GM23248 (cell line): ENCODE results near the gene PDE6D. TPM values are rescaled to one million over a fixed set of nuclear protein-coding genes. Genes with fewer than 3 reads are reported as not detected.

Experiments
- DNase-seq: peaks from one replicate; pipeline ENCODE4 v3.0.0-alpha.2; 2015
- H2AFZ ChIP-seq: fragments of 200-600 bp; sonication (generic); 2 replicates; pipeline ENCODE4 v1.6.1; 2016; ENCODE audit warnings: antibody characterized with exemption
- H3F3A ChIP-seq: fragments of 200-600 bp; sonication (generic); 2 replicates; pipeline ENCODE4 v1.6.1; 2016; ENCODE audit warnings: mild to moderate bottlenecking, antibody characterized with exemption, mixed run types; ENCODE audit not compliant: insufficient read depth
- H3K27ac ChIP-seq: fragments of 200-600 bp; sonication (generic); 2 replicates; pipeline ENCODE4 v1.5.1; 2016; ENCODE audit warnings: mild to moderate bottlenecking
- H3K27me3 ChIP-seq: fragments of 200-600 bp; sonication (generic); replicated peaks from 2 replicates; pipeline ENCODE4 v1.6.1; 2016; ENCODE audit warnings: mild to moderate bottlenecking; ENCODE audit not compliant: insufficient read depth
- H3K36me3 ChIP-seq: fragments of 200-600 bp; sonication (generic); 2 replicates; pipeline ENCODE4 v1.6.1; 2016; ENCODE audit warnings: low read depth, mild to moderate bottlenecking
- H3K4me1 ChIP-seq: fragments of 200-600 bp; sonication (generic); 2 replicates; pipeline ENCODE4 v1.6.1; 2016; ENCODE audit warnings: mild to moderate bottlenecking; ENCODE audit not compliant: insufficient read depth
- H3K4me2 ChIP-seq: fragments of 200-600 bp; sonication (generic); one replicate; pipeline ENCODE4 v1.6.1; 2016; ENCODE audit warnings: mild to moderate bottlenecking; ENCODE audit not compliant: unreplicated experiment
- H3K4me3 ChIP-seq: fragments of 200-600 bp; sonication (generic); 2 replicates; pipeline ENCODE4 v1.5.1; 2016; ENCODE audit warnings: mild to moderate bottlenecking
- H3K79me2 ChIP-seq: fragments of 200-600 bp; sonication (generic); 2 replicates; pipeline ENCODE4 v1.6.1; 2016; ENCODE audit warnings: mild to moderate bottlenecking; ENCODE audit not compliant: insufficient read depth
- H3K9ac ChIP-seq: fragments of 200-600 bp; sonication (generic); 2 replicates; pipeline ENCODE4 v1.6.1; 2016; ENCODE audit warnings: mild to moderate bottlenecking
- H3K9me2 ChIP-seq: fragments of 200-600 bp; sonication (generic); 2 replicates; pipeline ENCODE4 v1.6.1; 2016; ENCODE audit warnings: mixed run types, mild to moderate bottlenecking, moderate library complexity; ENCODE audit not compliant: insufficient read depth
- H3K9me3 ChIP-seq: fragments of 200-600 bp; sonication (generic); one replicate; pipeline ENCODE4 v1.6.1; 2017; ENCODE audit warnings: low read depth
- H4K20me1 ChIP-seq: fragments of 200-600 bp; sonication (generic); 2 replicates; pipeline ENCODE4 v1.6.0; 2016; ENCODE audit not compliant: insufficient read depth
- EZH2 ChIP-seq: fragments of 200-600 bp; sonication (generic); IDR thresholded peaks from 2 replicates; pipeline ENCODE4 v1.6.1; 2018; ENCODE audit warnings: antibody characterized with exemption, mild to moderate bottlenecking; ENCODE audit not compliant: insufficient read depth, poor library complexity, severe bottlenecking
- EZH2phosphoT487 ChIP-seq: fragments of 200-600 bp; sonication (generic); IDR thresholded peaks from 2 replicates; pipeline ENCODE4 v1.6.1; 2018; ENCODE audit warnings: antibody characterized with exemption, moderate library complexity, mild to moderate bottlenecking, low read depth; ENCODE audit not compliant: insufficient read depth
- WGBS, 2 experiments: methylation state at CpG; one replicate each; pipeline ENCODE4 v1.1.6; 2015 to 2017; ENCODE audit warnings: low lambda C conversion rate in 2 of 2, low coverage in 1 of 2; ENCODE audit errors: missing lambda C conversion rate in 2 of 2; 5-methylcytosine and 5-hydroxymethylcytosine counted together
- in situ Hi-C: fragments of 300-500 bp; cut with MboI; formaldehyde crosslinking; loops from 2 replicates; pipeline ENCODE4 v1.15.0; 2020
- polyA plus RNA-seq: library from polyadenylated mRNA; unstranded; fragments of >200 nt; fragmentation: Nextera tagmentation; extraction: Ambion mirVana; gene quantifications from 2 replicates; pipeline ENCODE4 v1.2.1, GENCODE V29; 2016
- total RNA-seq: library from RNA; depleted of rRNA; stranded (reverse); fragments of >200 nt; shearing (Covaris generic); gene quantifications from 2 replicates; pipeline ENCODE4 v1.2.3, GENCODE V29; 2014

Gene PDE6D
- total and polyA plus RNA-seq, 2 experiments from 2014 or later = 29.5 to 36.3 TPM

DNA sequence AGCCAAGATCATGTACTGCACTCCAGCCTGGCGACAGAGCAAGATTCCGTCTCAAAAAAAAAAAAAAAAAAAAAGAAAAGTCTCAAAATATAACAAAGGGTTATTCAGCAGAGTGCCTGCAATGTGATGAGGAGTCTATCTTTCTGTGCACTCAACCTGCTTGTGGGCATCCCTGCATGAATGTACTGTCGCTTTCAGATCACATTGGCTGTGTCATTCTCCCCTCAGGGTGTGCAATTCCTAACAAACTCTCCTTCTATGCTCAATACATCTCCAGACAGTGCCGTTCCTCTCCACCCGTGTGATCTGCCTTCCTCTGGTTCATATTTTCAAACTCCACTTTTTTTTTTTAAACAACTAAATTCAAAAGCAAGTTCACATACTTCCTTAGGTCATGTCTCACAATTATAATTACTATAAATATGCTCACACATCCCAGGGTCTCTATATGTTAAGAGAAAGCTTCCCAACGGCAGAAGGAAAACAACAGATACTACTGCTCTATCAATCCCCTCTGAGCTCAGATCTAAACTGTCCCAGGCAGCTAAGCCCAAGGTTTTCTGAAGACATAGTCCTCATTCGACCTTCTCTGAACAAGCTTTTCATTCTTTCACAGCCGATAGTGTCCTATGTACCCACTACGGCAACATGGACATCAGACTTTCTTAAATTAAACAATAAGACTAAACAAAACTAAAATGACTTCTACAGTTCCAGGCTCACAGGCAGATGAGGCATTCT is 37.5 kb downstream of the PDE6D start:
- Histone ChIP-seq H3K27me3 (no peaks in the 10 kb centered on the region), H3K9me3 (no peaks in the 10 kb centered on the region), H4K20me1 (no peaks in the 10 kb centered on the region), H3K79me2 (no peaks in the 10 kb centered on the region), H3F3A (no peaks in the 10 kb centered on the region), H3K4me1 (no peaks in the 10 kb centered on the region), H3K36me3 (no peaks in the 10 kb centered on the region), H3K27ac (no peak overlapping the region), H3K9me2 (no peaks in the 10 kb centered on the region), H3K9ac (no peak overlapping the region), H3K4me3 (no peak overlapping the region), H3K4me2 (no peak overlapping the region), H2AFZ (no peak overlapping the region)
- TF ChIP-seq EZH2phosphoT487 (no peak), EZH2 (no peak)
- WGBS, 2 experiments = 76 to 80% methylated on average over 7 to 9 of the region's 9 CpGs
- in situ Hi-C loops = no loop called here
- no peak for DNase-seq

DNA sequence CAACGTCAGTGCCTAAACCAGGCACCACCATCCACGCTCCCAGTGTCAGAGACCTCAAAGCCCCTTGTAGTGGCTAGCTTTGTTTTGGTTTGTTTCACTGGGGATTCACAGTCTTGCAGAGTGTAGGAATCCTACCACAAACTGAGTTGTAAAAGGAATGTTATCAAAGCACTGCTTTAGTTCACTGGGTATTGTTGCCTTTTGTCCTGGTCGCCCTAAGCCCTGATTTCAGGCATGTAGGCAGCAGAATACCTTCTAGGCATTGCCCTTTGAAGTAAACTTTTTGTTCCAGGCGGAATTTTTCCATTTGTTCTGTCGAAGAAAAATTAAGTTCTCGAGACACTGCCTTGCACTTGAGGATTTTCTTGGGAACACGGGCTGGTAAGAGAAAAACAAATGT is 43.3 kb downstream of the PDE6D start:
- no peaks in the 10 kb centered on the region for H3K79me2 ChIP-seq
- H3K36me3 ChIP-seq = no peaks in the 10 kb centered on the region
- H3F3A ChIP-seq = no peaks in the 10 kb centered on the region
- H4K20me1 ChIP-seq = no peaks in the 10 kb centered on the region
- in situ Hi-C loops = no loop called here
- TF ChIP-seq EZH2phosphoT487 (no peak), EZH2 (no peak)
- DNase-seq = no peak
- WGBS, 2 experiments = 94 to 98% methylated on average over 7 of the region's 7 CpGs
- no peaks in the 10 kb centered on the region for H3K9me3 ChIP-seq
- no peaks in the 10 kb centered on the region for H3K9me2 ChIP-seq
- no peak overlapping the region for H3K4me2 ChIP-seq
- H3K27me3 ChIP-seq = no peaks in the 10 kb centered on the region
- no peak overlapping the region for H3K4me3 ChIP-seq
- no peak overlapping the region for H2AFZ ChIP-seq
- no peak overlapping the region for H3K9ac ChIP-seq
- no peaks in the 10 kb centered on the region for H3K4me1 ChIP-seq
- no peak overlapping the region for H3K27ac ChIP-seq

DNA sequence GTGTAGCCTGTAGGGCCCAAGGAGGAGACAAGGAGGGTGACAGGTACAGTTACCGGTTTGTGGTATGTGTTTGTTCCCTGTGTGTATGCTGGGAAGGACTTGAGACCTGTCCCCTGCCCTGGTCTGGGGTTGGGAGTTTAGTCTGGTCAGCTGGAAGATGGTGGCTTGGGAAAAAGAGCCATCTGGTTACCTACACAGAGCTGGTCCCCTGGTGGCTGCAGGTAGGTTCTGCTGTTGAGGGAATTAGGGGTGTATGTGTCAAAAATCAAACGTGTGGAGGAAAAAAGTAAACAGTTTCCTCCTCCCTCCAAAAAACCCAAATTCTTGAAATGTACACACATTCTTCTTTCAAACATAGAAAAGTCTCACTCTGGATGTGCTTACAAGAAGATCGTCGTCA is 48.5 kb downstream of the PDE6D start:
- in situ Hi-C loops = no loop called here

DNA sequence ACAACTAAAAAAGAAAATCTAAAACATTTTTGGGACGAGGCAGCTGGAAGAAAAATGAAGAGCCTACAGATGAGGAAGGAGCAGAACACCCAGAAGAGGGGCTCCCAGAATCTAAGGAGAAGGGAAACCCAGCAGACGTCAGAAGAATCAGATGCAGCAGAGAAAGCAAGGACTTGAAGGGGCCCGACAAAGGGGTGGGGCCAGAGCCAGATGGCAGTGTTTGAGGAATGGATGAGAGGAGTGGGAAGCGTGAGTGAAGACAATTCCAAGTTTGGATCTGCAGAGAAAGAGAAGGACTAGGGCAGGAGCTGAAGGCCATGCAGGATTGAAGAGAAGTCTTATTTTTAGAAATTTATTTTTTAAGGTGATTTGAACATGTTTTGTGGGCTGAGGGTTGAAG is 53.5 kb downstream of the PDE6D start:
- no peak for DNase-seq
- H3K79me2 ChIP-seq = no peaks in the 10 kb centered on the region

More for the DNA sequence above, 48.5 kb downstream of the PDE6D start:
- no peaks in the 10 kb centered on the region for H3K27me3 ChIP-seq
- H3K4me3 ChIP-seq = no peak overlapping the region
- H3K36me3 ChIP-seq = no peaks in the 10 kb centered on the region
- H3K79me2 ChIP-seq = no peaks in the 10 kb centered on the region
- H3K27ac ChIP-seq = no peak overlapping the region
- no peak overlapping the region for H3K9ac ChIP-seq
- DNase-seq = no peak
- H4K20me1 ChIP-seq = no peaks in the 10 kb centered on the region
- H3F3A ChIP-seq = no peaks in the 10 kb centered on the region
- no peaks in the 10 kb centered on the region for H3K4me1 ChIP-seq
- no peak overlapping the region for H3K4me2 ChIP-seq
- H3K9me3 ChIP-seq = no peaks in the 10 kb centered on the region
- no peak overlapping the region for H2AFZ ChIP-seq
- no peaks in the 10 kb centered on the region for H3K9me2 ChIP-seq
- WGBS, 2 experiments = 85 to 87% methylated on average over 4 of the region's 4 CpGs
- TF ChIP-seq EZH2phosphoT487 (no peak), EZH2 (no peak)

DNA sequence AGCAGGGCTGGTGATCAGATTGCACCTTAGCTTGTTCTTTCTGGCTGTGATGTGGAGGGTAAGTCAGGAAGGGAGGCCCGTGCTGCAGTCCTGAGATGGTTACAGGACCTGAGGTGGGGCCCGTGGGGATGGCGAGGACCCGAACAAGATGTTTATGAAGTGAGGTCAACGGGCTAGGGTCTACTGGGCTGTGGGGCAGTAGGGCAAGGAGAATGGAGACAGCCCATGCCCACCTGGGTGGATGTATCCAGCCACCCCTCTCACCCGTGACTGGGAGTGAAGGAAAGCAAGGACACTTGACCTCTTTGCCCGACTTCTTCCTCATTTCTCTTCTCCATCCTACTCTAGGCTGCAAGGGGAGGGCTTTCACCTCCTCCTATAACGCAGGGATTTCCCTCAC is 54.8 kb downstream of the PDE6D start:
- no peaks in the 10 kb centered on the region for H3K4me1 ChIP-seq
- 89% methylated on average over 8 of the region's 8 CpGs for WGBS, 2 experiments
- no peak overlapping the region for H3K9ac ChIP-seq
- H3K9me2 ChIP-seq = no peaks in the 10 kb centered on the region
- in situ Hi-C loops = no loop called here
- no peaks in the 10 kb centered on the region for H3K27me3 ChIP-seq
- no peaks in the 10 kb centered on the region for H4K20me1 ChIP-seq
- no peak for DNase-seq
- H3K79me2 ChIP-seq = no peaks in the 10 kb centered on the region
- no peak overlapping the region for H3K4me3 ChIP-seq
- no peak overlapping the region for H2AFZ ChIP-seq
- TF ChIP-seq EZH2 (no peak), EZH2phosphoT487 (no peak)
- H3K9me3 ChIP-seq = no peaks in the 10 kb centered on the region
- no peak overlapping the region for H3K4me2 ChIP-seq
- no peaks in the 10 kb centered on the region for H3F3A ChIP-seq
- H3K27ac ChIP-seq = no peak overlapping the region
- H3K36me3 ChIP-seq = no peaks in the 10 kb centered on the region

More for the DNA sequence above, 53.5 kb downstream of the PDE6D start:
- no peaks in the 10 kb centered on the region for H3K9me2 ChIP-seq
- no peaks in the 10 kb centered on the region for H4K20me1 ChIP-seq
- H3F3A ChIP-seq = no peaks in the 10 kb centered on the region
- no peak overlapping the region for H3K4me3 ChIP-seq
- H3K4me1 ChIP-seq = no peaks in the 10 kb centered on the region
- H3K9ac ChIP-seq = no peak overlapping the region
- WGBS, 2 experiments = 51 to 54% methylated on average over 4 of the region's 4 CpGs
- no peaks in the 10 kb centered on the region for H3K36me3 ChIP-seq
- no peaks in the 10 kb centered on the region for H3K27me3 ChIP-seq
- TF ChIP-seq EZH2phosphoT487 (no peak), EZH2 (no peak)
- H2AFZ ChIP-seq = no peak overlapping the region
- in situ Hi-C loops = no loop called here
- no peak overlapping the region for H3K4me2 ChIP-seq
- H3K9me3 ChIP-seq = no peaks in the 10 kb centered on the region
- H3K27ac ChIP-seq = no peak overlapping the region
